Caco-2 (cell line): ENCODE data around the gene C14orf119. TPM values are rescaled to one million over a fixed set of nuclear protein-coding genes. Genes with fewer than 3 reads are reported as not detected.
A peak's percentile ranks its signal among the peaks of the same experiment; 100 is the strongest.

ENCODE experiments used
- BruUV-seq: library from RNA; stranded (reverse); fragments of 400-500 nt; replicated peaks from 2 replicates; lab custom pipeline; 2021; lab: Mats Ljungman, UMichigan
- CTCF ChIA-PET: fragments of 300-600 bp; sonication (Branson Sonifier 250); formaldehyde crosslinking; loops from one replicate; lab custom pipeline; 2022; ENCODE audit warnings: antibody characterized with exemption; lab: Charles Lee
- POLR2A ChIA-PET: fragments of 300-600 bp; sonication (Branson Sonifier 250); formaldehyde crosslinking; loops from one replicate; lab custom pipeline; 2022; ENCODE audit warnings: antibody characterized with exemption; lab: Charles Lee
- DNase-seq, 2 experiments: peaks; one replicate each; pipeline versions ENCODE4 v3.0.0 to v3.0.0-alpha.2; 2020 to 2022
- H3K27me3 ChIP-seq: replicated peaks from 2 replicates; pipeline ENCODE4 v1.6.0; 2011; ENCODE audit warnings: low read length; ENCODE audit not compliant: control insufficient read depth, insufficient read depth
- H3K36me3 ChIP-seq: 2 replicates; pipeline ENCODE4 v1.5.1; 2011; ENCODE audit warnings: low read length; ENCODE audit not compliant: control insufficient read depth, insufficient read depth
- H3K4me1 ChIP-seq: fragments of 250-450 bp; sonication (Bioruptor Pico); 2 replicates; pipeline ENCODE4 v1.5.1; 2020; ENCODE audit warnings: mild to moderate bottlenecking
- H3K4me3 ChIP-seq: 2 replicates; pipeline ENCODE4 v1.5.1; 2011; ENCODE audit warnings: low read depth, mild to moderate bottlenecking, control low read depth, low read length
- H3K9me3 ChIP-seq: fragments of 250-450 bp; sonication (Bioruptor Pico); 2 replicates; pipeline ENCODE4 v1.5.1; 2020; ENCODE audit warnings: mild to moderate bottlenecking, moderate library complexity
- H3K27ac Mint-ChIP-seq: one replicate; pipeline ENCODE4 v1.8.0; 2022; ENCODE audit warnings: mixed read lengths; ENCODE audit not compliant: unreplicated experiment
- H3K27me3 Mint-ChIP-seq: one replicate; pipeline ENCODE4 v1.8.0; 2022; ENCODE audit warnings: mixed read lengths; ENCODE audit not compliant: insufficient read depth, unreplicated experiment
- H3K36me3 Mint-ChIP-seq: one replicate; pipeline ENCODE4 v1.8.0; 2022; ENCODE audit warnings: mild to moderate bottlenecking, mixed read lengths; ENCODE audit not compliant: insufficient read depth, unreplicated experiment
- H3K4me1 Mint-ChIP-seq: one replicate; pipeline ENCODE4 v1.8.0; 2022; ENCODE audit warnings: low read depth, mixed read lengths; ENCODE audit not compliant: unreplicated experiment
- H3K4me3 Mint-ChIP-seq: one replicate; pipeline ENCODE4 v1.8.0; 2022; ENCODE audit warnings: mild to moderate bottlenecking, moderate library complexity, mixed read lengths; ENCODE audit not compliant: unreplicated experiment
- H3K9me3 Mint-ChIP-seq: one replicate; pipeline ENCODE4 v1.8.0; 2022; ENCODE audit warnings: mixed read lengths; ENCODE audit not compliant: unreplicated experiment
- intact Hi-C: fragments of 100-400 bp; cut with micrococcal nuclease; formaldehyde crosslinking; loops from one replicate; pipeline ENCODE4 v1.10.0; 2022; ENCODE audit not compliant: unreplicated experiment
- total RNA-seq: library from RNA; stranded (reverse); gene quantifications from 2 replicates; pipeline ENCODE4 v1.2.3, GENCODE V29; 2022
- TF ChIP-seq, protein P1 (sequence below), 2 experiments: fragments of 200-600 bp in 1 of 2; IDR thresholded peaks; 1 replicate in 1 of 2; 2 replicates in 1 of 2; pipeline versions ENCODE4 v1.5.1 to v1.8.0; 2011 to 2022; ENCODE audit warnings: antibody characterized with exemption in 1 of 2, control low read depth in 1 of 2, inconsistent platforms in 1 of 2, low read depth in 1 of 2, low read length in 1 of 2, mild to moderate bottlenecking in 1 of 2, moderate library complexity in 1 of 2; ENCODE audit not compliant: insufficient read depth in 1 of 2, severe bottlenecking in 1 of 2, unreplicated experiment in 1 of 2

C14orf119 gene
- total RNA-seq, 1 experiment from 2014 or later: 52.0 TPM

DNA sequence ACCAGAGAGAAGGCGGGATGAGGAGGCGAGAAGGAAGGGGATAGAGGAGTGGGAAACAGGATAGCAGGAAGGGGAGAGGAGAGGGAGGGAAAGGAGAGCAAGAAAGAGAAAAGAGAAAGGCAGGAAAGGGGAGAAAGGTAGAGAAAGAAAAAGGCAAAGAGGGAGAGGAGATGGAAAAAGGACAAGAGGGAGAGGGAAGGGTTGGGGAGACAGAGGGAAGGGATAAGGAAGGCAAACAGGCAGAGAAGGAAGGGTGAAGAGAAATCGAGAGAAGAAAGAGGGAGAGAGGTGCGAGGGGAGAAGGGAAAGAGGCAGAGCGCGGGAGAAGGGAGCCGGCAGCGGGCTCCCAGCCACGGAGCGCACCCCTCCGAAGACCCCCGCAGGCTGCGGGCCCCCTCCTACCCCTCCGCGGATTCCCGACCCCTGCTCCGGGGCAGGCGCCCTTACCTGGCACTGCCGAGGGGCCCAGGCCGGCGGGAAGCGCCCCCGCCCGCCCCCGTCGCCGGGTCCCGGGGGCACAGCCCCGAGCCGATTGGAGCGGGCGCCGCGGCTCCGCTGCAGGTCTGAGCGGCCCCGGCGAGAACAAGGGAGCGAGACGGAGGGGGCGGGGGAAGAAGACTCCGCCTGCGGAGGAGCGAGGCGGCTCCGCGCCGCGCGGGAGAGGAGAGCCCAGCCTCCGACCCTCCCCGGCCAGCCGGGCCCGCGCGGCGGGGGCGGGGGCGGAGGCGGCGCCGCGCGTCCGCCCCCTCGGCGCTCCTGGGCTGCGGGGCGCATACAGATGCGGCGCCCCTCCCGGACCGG lies 38.1 kb upstream of the C14orf119 start, which contains the start of gene CDH24:
Gene CDH24 (minus strand): TSS at position 565 of the 801 bp plus-strand sequence. CDS start 1,787 bp downstream, outside the sequence.
- Histone ChIP-seq H3K36me3 (peaks cover 3% of the 10 kb centered on the region; the same call in 1 of the 2 replicates), H3K4me3 (peak within 1 kb of the TSS; percentile 56), H3K9me3 (no peaks in the 10 kb centered on the region), H3K4me1 (peaks cover 9% of the 10 kb centered on the region), H3K27me3 (no peaks in the 10 kb centered on the region)
- intact Hi-C loops: loop anchor here (1.0 to 5.0 kb wide), 4 partner anchors 50 to 500 kb away; partner anchors contain the start of gene PRMT5
- Mint-ChIP-seq H3K4me1 (peaks cover 15% of the 10 kb centered on the region), H3K4me3 (peak within 1 kb of the TSS; percentile 85), H3K9me3 (no peaks in the 10 kb centered on the region), H3K27me3 (no peaks in the 10 kb centered on the region), H3K36me3 (peaks cover 53% of the 10 kb centered on the region), H3K27ac (peak within 1 kb of the TSS; percentile 75)
- peak; percentile 82 to 86 for DNase-seq
- BruUV-seq: no TSS peak
- POLR2A ChIA-PET: interaction anchor here (0.6 to 1.7 kb wide), 9 partner anchors 37 to 79 kb away, joined by 3 to 7 read pairs (median 5); partner anchors contain the start of genes ACIN1, AJUBA and C14orf119
- CTCF ChIA-PET: interaction anchor here (0.6 to 4.2 kb wide), 24 partner anchors 11 to 100 kb away, joined by 3 to 102 read pairs (median 7); partner anchors contain the start of genes ACIN1, AJUBA, C14orf119 and HAUS4
- TF ChIP-seq, protein P1, sequence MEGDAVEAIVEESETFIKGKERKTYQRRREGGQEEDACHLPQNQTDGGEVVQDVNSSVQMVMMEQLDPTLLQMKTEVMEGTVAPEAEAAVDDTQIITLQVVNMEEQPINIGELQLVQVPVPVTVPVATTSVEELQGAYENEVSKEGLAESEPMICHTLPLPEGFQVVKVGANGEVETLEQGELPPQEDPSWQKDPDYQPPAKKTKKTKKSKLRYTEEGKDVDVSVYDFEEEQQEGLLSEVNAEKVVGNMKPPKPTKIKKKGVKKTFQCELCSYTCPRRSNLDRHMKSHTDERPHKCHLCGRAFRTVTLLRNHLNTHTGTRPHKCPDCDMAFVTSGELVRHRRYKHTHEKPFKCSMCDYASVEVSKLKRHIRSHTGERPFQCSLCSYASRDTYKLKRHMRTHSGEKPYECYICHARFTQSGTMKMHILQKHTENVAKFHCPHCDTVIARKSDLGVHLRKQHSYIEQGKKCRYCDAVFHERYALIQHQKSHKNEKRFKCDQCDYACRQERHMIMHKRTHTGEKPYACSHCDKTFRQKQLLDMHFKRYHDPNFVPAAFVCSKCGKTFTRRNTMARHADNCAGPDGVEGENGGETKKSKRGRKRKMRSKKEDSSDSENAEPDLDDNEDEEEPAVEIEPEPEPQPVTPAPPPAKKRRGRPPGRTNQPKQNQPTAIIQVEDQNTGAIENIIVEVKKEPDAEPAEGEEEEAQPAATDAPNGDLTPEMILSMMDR (IDR thresholded peaks at IDR 0.05; ENCODE audit: insufficient read depth in 1 of 2, low read depth in 1 of 2, low read length in 1 of 2, severe bottlenecking in 1 of 2, unreplicated experiment in 1 of 2): no peak

DNA sequence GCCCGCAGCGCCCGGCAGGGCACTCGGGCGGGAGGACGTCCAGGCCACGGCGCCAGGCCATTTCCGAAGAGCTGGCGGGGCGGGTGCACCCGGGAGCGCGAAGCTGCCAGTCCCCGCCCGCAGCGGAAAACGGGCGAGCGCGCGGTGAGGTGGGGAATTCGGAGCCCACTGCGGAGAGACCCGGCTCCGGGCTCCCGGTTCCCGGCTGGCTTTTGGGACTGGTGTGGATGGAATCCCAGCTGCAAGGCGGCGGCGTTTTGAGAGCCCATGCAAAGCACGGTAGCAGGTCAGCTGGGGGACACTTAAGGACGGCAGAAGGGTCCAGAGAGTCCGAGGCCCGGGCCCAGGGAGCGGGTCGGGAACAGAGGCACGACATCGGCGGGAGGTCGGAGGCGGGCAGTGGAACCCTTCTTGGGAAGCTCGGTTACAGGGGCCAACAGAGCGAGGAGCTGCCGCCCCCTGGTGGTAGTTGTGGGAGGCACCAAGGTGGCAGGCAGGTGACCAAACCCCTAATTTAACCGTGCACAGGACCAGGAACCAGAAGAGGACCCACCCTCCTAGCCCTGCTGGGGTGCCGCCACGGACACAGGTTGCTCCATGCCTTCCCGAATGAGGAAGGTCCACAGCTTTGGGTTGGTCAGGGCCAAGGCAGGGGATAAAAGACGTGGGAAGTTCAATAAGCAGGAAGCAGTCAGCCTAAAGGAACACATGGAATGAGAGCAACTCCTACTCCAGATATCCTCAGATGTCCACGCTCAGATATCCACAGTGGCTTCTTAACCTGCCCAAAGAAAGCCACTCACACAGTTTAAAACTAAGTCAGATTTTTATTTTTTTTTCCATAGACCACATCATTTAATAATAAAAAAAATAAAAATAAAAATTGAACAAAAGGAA lies 37.3 kb upstream of the C14orf119 start:
- H3K4me3 ChIP-seq: peak overlapping the region; percentile 56
- H3K9me3 ChIP-seq: no peaks in the 10 kb centered on the region
- ChIA-PET CTCF (interaction anchor here (0.7 to 4.2 kb wide), 18 partner anchors 10 to 229 kb away, joined by 3 to 102 read pairs (median 6); partner anchors contain the start of genes ACIN1, AJUBA, C14orf119 and HAUS4), POLR2A (interaction anchor here (0.6 to 1.3 kb wide), 10 partner anchors 11 to 101 kb away, joined by 3 to 12 read pairs (median 5); partner anchors contain the start of genes ACIN1, AJUBA, C14orf119 and HAUS4)
- TF ChIP-seq, protein P1 (IDR thresholded peaks at IDR 0.05; ENCODE audit: insufficient read depth in 1 of 2, low read depth in 1 of 2, low read length in 1 of 2, severe bottlenecking in 1 of 2, unreplicated experiment in 1 of 2): peak; percentile 93 to 96
- BruUV-seq: TSS peak; percentile 19
- peaks cover 18% of the 10 kb centered on the region for H3K4me1 ChIP-seq
- intact Hi-C loops: loop anchor here (1.0 to 5.0 kb wide), 4 partner anchors 64 to 501 kb away; partner anchors contain the start of gene PRMT5
- Mint-ChIP-seq H3K27ac (peak overlapping the region; percentile 68), H3K36me3 (peaks cover 61% of the 10 kb centered on the region), H3K27me3 (no peaks in the 10 kb centered on the region), H3K4me1 (peaks cover 23% of the 10 kb centered on the region), H3K4me3 (peak overlapping the region; percentile 85), H3K9me3 (no peaks in the 10 kb centered on the region)
- peak; percentile 91 to 94 for DNase-seq
- H3K27me3 ChIP-seq: no peaks in the 10 kb centered on the region
- peaks cover 5% of the 10 kb centered on the region for H3K36me3 ChIP-seq
